ENCODE measurements around the gene SLC25A12.

SLC25A12 gene

DNA sequence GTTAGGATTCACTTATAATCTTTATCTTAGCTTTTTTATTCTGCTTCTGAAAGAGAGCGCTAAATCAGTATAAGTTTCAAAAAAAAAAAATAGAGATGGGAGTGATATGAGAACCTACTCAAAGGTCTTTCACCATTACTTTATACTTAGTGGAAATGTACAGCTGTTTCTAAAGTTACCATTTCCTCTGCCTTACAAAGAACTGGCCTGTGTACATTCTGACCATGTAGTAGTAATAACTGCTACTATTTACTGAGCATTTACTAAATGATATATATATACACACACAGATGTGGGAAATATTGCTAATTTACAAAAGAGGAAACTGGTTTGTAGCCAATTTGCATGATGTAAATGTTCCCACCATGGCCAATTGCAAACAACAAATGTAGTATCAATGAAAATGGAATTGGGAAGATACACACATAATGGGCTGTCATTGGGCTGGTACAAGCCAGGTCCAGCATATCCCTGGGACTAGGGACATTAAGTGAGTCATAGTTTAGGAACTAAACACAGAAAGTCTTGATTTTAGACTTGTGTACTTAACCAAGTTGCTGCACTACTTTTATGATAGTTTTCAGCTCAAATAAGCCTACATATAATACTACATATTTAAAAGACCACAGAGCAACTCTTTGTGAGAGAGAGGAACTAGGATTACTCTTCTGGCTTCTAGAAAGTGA, 139.6 kb downstream of the SLC25A12 start:
- TF ChIP-seq EZH2phosphoT487 (IDR thresholded peaks at IDR 0.05; ENCODE audit: low read length) (no peak), EZH2 (optimal IDR thresholded peaks at IDR 0.05; ENCODE audit: low read depth, low read length) (no peak)
- TF ChIP-seq, protein P1, sequence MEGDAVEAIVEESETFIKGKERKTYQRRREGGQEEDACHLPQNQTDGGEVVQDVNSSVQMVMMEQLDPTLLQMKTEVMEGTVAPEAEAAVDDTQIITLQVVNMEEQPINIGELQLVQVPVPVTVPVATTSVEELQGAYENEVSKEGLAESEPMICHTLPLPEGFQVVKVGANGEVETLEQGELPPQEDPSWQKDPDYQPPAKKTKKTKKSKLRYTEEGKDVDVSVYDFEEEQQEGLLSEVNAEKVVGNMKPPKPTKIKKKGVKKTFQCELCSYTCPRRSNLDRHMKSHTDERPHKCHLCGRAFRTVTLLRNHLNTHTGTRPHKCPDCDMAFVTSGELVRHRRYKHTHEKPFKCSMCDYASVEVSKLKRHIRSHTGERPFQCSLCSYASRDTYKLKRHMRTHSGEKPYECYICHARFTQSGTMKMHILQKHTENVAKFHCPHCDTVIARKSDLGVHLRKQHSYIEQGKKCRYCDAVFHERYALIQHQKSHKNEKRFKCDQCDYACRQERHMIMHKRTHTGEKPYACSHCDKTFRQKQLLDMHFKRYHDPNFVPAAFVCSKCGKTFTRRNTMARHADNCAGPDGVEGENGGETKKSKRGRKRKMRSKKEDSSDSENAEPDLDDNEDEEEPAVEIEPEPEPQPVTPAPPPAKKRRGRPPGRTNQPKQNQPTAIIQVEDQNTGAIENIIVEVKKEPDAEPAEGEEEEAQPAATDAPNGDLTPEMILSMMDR (IDR thresholded peaks at IDR 0.05; ENCODE audit: low read length), result no peak
- no peak overlapping the region for H3K4me2 ChIP-seq (ENCODE audit: low read depth, low read length)
- H3K4me3 ChIP-seq (ENCODE audit: low read length), result no peak overlapping the region
- H2AFZ ChIP-seq (ENCODE audit: low read length), result no peak overlapping the region
- H4K20me1 ChIP-seq (ENCODE audit: insufficient read depth, low read length), result no peaks in the 10 kb centered on the region
- no peaks in the 10 kb centered on the region for H3K27me3 ChIP-seq (replicated peaks; ENCODE audit: insufficient read depth, low read length)
- no peak for DNase-seq
- no peaks in the 10 kb centered on the region for H3K79me2 ChIP-seq (ENCODE audit: low read length)
- H3K36me3 ChIP-seq (replicated peaks; ENCODE audit: insufficient read depth, low read length), result no peaks in the 10 kb centered on the region
- no peaks in the 10 kb centered on the region for H3K4me1 ChIP-seq (ENCODE audit: low read length)
- no peak overlapping the region for H3K27ac ChIP-seq (ENCODE audit: low read length)
- no peaks in the 10 kb centered on the region for H3K9me2 ChIP-seq (replicated peaks; ENCODE audit: insufficient read depth, low read length)
- H3F3A ChIP-seq (ENCODE audit: insufficient read depth, low read length), result no peaks in the 10 kb centered on the region
- H3K9me3 ChIP-seq (replicated peaks; ENCODE audit: insufficient read depth, low read length), result no peaks in the 10 kb centered on the region
- H3K9ac ChIP-seq (ENCODE audit: low read length), result no peak overlapping the region

DNA sequence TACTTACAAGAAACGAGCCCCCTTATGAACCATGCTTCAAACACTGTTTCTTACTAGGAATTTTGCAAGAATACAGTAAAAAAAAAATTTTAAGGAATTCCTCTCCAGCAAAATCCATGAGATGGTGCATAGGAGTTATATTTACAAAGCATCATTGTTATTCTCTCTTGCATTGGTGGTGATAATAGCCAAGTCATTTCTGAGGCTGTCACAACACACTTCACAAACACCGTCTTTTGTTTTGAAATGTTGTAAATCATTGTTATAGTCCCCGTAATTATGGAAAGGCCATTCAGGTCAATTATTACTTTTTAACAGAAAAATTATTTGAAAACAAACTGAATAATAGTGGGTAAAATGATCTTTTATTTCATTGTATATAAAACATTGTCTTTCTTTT, 146.7 kb downstream of the SLC25A12 start:
- Histone ChIP-seq H3K79me2 (ENCODE audit: low read length) (no peaks in the 10 kb centered on the region), H3F3A (ENCODE audit: insufficient read depth, low read length) (no peaks in the 10 kb centered on the region), H3K27ac (ENCODE audit: low read length) (no peak overlapping the region), H3K27me3 (replicated peaks; ENCODE audit: insufficient read depth, low read length) (no peaks in the 10 kb centered on the region), H2AFZ (ENCODE audit: low read length) (no peak overlapping the region), H3K9ac (ENCODE audit: low read length) (no peak overlapping the region), H4K20me1 (ENCODE audit: insufficient read depth, low read length) (no peaks in the 10 kb centered on the region), H3K9me3 (replicated peaks; ENCODE audit: insufficient read depth, low read length) (no peaks in the 10 kb centered on the region), H3K4me3 (ENCODE audit: low read length) (no peak overlapping the region), H3K4me2 (ENCODE audit: low read depth, low read length) (no peak overlapping the region), H3K9me2 (replicated peaks; ENCODE audit: insufficient read depth, low read length) (no peaks in the 10 kb centered on the region), H3K36me3 (replicated peaks; ENCODE audit: insufficient read depth, low read length) (no peaks in the 10 kb centered on the region), H3K4me1 (ENCODE audit: low read length) (no peaks in the 10 kb centered on the region)
- no peak for DNase-seq
- TF ChIP-seq, protein P1 (IDR thresholded peaks at IDR 0.05; ENCODE audit: low read length), result no peak
- TF ChIP-seq EZH2phosphoT487 (IDR thresholded peaks at IDR 0.05; ENCODE audit: low read length), result no peak

DNA sequence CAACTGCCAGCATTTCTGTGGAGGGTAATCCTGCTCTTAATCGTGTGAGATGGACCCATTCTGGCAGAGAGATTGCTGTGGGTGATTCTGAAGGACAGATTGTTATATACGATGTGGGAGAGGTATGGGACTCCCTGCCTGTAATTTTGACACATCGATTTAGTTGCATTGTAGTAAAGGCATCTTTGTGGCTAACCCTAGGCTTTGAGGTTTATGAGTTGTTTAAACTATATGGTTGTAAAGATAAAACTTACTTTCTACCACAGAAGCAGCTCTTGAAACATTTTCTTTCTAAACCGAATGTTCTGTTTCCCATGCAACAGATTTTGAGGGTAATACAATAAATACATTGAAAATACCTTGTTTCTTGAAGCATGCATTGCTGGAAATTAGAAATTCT, 148.2 kb downstream of the SLC25A12 start:
- no peaks in the 10 kb centered on the region for H3F3A ChIP-seq (ENCODE audit: insufficient read depth, low read length)
- no peak overlapping the region for H3K9ac ChIP-seq (ENCODE audit: low read length)
- H3K36me3 ChIP-seq (replicated peaks; ENCODE audit: insufficient read depth, low read length), result no peaks in the 10 kb centered on the region
- DNase-seq, result no peak
- H3K9me2 ChIP-seq (replicated peaks; ENCODE audit: insufficient read depth, low read length), result no peaks in the 10 kb centered on the region
- H3K79me2 ChIP-seq (ENCODE audit: low read length), result no peaks in the 10 kb centered on the region
- peaks cover 6% of the 10 kb centered on the region for H3K4me1 ChIP-seq (ENCODE audit: low read length)
- H3K9me3 ChIP-seq (replicated peaks; ENCODE audit: insufficient read depth, low read length), result no peaks in the 10 kb centered on the region
- no peaks in the 10 kb centered on the region for H4K20me1 ChIP-seq (ENCODE audit: insufficient read depth, low read length)
- TF ChIP-seq, protein P1 (IDR thresholded peaks at IDR 0.05; ENCODE audit: low read length), result no peak
- TF ChIP-seq EZH2 (optimal IDR thresholded peaks at IDR 0.05; ENCODE audit: low read depth, low read length) (no peak), EZH2phosphoT487 (IDR thresholded peaks at IDR 0.05; ENCODE audit: low read length) (no peak)
- no peak overlapping the region for H3K4me3 ChIP-seq (ENCODE audit: low read length)
- no peak overlapping the region for H3K4me2 ChIP-seq (ENCODE audit: low read depth, low read length)
- no peak overlapping the region for H2AFZ ChIP-seq (ENCODE audit: low read length)
- H3K27me3 ChIP-seq (replicated peaks; ENCODE audit: insufficient read depth, low read length), result no peaks in the 10 kb centered on the region
- H3K27ac ChIP-seq (ENCODE audit: low read length), result no peak overlapping the region
